GM18858 (cell line): ENCODE data around the gene GALNT7.

ENCODE experiments used
- ATAC-seq: cut with Tn5 transposase; IDR thresholded peaks from one replicate; pipeline ENCODE4 v1.9.1; 2021; ENCODE audit not compliant: unreplicated experiment

The GALNT7 gene

DNA sequence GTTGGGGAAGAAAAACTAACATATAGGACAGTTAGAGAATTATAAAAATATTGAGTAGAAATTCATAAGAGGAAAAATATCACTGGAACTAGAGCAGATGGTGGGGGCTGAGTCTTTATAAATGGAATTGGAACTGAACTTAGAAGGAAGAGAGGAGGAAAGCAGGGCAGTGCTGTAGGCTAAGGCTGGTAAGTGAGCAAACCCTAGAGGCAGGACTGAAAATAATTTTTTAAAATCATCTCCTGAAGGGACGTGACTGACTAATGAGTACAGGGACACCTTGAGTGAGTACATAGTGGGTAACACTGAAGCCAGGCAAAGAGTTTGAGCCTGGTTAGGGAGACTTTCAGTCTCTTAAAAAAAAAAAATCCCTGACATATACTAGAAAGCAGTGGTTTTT is 63.3 kb downstream of the GALNT7 start:
- ATAC-seq = peak; percentile 56

DNA sequence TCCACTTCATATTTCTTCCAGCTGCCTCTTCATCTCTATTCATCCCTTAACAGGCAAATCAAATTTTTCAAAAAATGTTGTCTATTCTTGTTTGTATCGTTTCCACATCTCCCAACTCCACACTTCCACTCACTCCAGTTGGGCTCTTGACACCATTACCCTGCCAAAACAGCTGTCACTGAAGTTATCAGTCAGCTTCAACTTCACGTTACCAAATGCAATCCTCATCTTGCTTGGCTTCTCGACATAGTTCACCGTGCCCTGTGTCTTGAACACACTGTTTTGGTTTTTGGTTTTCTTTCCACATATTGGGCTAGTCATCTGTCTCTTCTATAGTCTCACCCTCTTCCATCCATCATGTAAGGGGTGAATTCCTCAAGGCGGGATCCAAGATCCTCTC is 65.2 kb downstream of the GALNT7 start:
- ATAC-seq = no peak

- no peak for ATAC-seq
These were observed 66.4 kb downstream of the GALNT7 start for GRCh38 chr4:173235050-173235449.

GRCh38 chr4:173236301-173236700 is 67.7 kb downstream of the GALNT7 start:
- no peak for ATAC-seq

- ATAC-seq = no peak
These were observed 68.5 kb downstream of the GALNT7 start for GRCh38 chr4:173237152-173237551.

DNA sequence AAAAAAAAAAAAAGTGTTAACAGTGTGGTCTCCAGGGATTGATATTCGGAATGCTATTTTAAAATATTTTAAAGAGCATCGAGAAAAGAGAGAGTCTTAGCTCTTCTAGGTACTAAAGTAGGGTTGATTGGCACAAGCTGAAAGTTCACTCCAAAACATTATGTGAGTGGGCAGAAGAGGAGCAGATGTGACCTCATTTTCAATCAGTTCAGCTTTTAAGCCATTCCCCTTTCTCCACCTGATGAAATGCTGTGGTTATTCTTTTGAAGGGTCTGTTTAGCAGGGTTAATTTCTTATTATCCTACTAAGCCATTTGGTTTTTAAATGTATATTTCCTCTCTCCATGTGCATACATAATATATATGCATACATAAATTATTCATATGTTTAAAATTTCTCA is 69.2 kb downstream of the GALNT7 start:
- ATAC-seq = no peak

DNA sequence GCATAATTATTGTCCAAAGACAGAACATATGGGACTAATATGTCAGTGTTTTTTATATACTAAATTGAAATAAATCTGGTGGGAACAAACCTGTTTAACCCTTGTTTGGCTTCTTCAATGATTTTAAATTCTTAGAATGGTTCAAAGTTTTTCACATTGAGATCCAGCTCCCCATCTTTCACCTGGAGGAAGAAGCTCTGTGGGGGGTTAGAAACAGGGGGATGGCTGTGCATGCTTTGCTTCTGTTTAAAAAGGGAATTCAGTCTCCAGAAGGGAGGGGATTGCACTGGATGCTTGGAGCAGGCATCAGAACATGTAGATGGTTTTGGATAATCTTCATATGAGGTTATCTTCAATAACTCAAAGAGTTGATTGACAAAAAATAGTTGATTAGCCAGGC is 72.1 kb downstream of the GALNT7 start:
- no peak for ATAC-seq

DNA sequence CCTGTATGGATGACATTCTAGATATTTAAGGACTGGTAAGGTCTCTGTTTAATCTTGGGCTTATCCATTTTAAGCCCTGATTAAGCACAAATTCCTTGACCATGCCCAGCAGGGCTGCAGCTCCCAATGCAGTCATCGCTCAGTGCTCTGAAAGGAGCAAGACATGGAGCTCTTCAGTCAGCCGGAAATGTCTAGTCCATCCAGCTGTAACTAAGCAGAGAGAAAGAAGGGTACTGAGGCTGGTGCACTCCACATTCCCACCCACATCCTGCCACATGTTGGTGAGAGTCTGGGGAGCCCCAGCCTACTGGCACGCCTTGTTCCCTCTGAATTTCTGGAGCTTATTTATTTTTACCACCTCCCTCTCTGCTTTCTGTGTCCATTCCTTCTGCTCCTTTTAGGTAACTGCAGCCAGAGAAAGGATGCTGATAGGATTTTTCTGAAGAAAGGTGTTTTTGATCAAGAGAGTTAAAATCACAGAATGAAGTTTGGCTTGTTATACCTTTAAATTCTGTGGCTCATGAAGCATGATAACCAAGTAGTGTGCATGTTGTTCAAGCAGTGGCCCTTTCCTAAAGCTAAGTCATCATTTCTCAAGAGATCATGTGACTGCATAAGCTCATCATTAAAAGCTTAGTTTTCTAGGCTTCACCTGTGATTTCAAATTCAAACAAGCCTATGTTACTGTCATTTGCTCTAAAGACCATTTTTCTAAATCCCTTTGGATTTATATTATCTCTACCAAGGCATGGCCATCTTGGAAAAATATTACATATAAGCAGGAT is 74.0 kb downstream of the GALNT7 start:
- ATAC-seq = no peak

- no peak for ATAC-seq
These were observed 74.7 kb downstream of the GALNT7 start for GRCh38 chr4:173243321-173243720.

DNA sequence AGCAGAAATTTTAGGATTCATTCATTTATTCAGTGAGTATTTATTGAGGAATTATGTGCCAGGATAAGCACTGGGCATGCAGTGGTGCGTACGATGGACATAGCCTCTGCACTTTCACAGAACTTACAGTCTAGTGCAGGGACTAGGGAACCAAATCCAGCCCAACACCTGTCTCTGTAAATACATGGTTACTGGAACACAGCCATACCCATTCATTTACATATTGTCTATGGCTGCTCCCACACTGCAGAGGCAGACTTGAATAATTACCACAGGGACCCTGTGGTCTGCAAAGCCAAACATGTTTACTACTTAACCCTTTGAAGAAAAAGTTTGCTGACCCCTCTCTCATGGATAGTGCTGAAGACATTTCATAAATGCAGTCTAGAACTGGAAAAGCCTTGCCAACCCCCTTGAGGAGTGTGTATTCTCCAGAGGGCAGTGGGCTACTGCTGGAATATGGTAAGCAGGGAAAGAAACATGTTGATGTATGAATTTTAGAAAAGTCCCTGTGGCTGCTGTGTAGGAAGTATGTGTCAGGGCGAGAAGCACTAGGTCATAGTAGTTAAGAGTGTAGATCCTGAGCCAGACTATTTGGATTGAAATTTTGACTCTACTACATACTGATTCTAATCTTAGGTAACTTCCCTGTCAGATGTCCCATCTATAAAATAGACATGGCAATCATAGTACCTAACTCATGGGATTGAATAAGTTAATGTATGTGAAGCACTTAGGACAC is 75.5 kb downstream of the GALNT7 start:
- peak; percentile 67 for ATAC-seq

- ATAC-seq = no peak
These were observed 77.3 kb downstream of the GALNT7 start for GRCh38 chr4:173245952-173246351.

DNA sequence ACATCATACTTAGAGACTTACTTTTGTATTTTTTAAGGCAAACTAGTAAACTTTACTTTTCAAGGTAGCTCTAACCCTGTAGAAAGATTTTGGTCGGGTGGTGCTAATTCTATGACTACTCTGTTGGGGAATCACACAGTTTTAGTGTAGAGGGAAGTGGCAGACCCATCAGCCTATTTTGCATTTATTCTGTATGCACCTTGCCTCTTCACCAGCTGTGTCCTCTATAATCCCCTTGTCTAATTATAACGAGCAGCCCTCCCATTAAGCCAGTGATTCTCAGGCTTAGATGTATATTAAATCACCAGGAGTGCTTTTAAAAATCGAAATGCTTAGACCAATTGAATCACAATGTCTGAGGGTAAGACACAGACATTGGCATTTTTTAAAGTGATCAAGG is 78.1 kb downstream of the GALNT7 start:
- ATAC-seq = peak; percentile 41

DNA sequence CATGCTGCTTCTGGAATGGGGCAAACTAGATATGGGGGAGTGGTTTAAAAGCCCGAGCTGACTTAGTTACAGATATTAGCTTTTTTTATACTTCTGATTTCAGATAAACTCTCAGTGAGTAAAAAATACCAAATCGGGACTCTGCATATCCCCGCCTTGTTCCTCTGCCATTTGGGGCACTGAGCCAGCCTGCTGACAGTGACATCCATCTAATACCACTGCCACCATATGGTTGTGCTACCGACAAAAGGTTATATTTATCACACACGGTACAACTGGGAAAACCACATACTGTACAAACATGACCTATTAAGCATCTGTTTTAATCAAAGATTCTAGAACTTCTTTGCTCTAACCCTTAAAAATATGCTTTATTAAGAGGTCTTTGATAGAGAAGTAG is 78.7 kb downstream of the GALNT7 start:
- no peak for ATAC-seq

GRCh38 chr4:173248690-173249089 is 80.1 kb downstream of the GALNT7 start:
- no peak for ATAC-seq

DNA sequence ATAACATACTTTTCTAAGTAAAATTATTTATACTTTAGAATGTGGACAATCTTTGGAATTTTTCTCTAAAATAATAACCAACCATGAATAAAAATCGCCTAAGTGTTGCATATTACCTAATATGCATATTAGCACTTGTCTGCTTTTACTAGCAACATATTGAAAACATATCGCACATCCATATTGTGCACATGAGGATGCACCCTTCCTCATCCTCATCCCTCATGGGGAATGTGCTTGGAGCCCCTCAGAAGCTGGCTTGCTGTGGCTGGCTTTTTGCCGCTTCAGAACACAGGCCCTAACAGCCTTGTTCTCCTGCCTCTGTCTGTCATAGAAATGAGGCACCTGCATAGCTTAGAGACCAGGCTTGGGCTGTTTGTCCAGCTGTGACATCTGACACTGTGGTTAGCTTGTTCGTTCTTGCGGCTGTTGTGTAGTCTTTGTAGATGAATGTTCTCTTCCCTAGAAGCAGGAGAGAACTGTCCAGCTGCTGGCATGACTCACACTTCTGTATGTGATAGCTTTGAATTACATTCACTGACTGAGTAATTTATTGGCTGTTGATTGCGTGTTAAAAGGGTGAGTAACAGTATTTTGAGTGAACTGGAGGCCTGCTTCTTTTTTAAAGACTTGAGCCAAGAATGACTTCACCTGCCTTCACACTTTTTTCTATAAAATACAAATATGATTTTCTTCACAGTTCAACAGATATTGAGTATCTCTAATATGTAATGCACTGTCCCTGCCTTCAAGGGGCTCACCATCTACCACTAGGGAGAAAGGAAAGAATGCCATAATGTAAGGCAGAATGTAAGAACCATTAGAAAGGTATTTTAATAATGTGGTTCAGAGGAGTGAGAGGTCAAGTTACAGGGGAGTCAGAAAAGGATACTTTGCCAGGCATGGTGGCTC is 83.7 kb downstream of the GALNT7 start:
- ATAC-seq = peak; percentile 82

DNA sequence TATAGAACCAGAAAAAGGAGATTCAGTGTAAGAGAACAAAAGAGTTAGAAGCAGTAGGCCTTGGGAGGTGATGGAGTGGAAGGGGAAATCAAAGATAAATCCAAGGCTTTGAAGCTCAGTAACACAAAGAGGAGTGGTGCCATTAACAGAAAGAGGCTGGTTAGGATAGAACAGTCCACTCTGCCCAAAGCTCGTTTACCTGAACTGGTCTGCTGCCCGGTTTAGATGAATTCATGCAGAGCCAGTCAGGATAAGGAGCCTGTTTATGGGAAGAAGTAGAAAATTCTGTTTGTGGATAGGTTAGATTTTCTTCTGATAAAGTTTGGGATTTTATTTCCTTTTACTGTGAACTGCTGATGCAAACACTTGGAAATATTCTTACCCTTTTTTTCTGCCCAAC is 85.0 kb downstream of the GALNT7 start:
- no peak for ATAC-seq

DNA sequence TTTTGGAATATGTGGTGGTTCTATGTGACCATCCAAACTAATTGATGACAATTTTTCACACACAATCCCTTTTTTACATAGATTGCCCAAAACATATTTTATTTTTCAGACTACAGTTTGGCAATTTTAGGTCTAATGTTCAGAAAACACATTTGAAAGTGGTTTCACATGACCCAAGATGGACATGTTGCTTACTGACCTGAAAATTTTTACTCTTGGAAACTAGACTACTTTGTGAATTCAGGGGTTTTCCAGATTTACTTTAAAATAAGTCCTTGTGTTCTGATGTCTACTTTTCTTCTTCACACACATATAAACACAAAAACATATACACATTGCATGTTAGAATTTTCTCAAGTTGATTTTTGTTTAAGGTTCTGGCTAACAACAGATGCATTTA is 86.0 kb downstream of the GALNT7 start:
- peak; percentile 26 for ATAC-seq

DNA sequence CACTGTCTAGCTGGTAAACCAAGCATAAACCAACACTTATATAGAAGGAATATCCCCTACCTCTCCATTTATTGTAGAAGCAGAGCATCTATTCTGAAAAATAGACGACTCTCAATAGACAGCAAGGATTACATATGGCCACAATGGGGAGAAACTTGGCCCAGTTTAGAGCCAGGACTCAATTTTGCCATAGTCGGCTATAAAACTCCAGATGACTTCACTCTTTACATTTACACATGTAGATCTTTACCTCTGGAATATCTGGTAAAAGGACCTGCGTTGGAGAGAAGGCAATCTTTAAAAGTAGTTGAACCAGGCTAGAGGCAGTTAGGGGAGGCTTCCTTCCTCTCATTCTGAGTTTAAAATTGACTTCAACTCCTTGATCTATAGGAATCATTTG is 88.2 kb downstream of the GALNT7 start:
- no peak for ATAC-seq

DNA sequence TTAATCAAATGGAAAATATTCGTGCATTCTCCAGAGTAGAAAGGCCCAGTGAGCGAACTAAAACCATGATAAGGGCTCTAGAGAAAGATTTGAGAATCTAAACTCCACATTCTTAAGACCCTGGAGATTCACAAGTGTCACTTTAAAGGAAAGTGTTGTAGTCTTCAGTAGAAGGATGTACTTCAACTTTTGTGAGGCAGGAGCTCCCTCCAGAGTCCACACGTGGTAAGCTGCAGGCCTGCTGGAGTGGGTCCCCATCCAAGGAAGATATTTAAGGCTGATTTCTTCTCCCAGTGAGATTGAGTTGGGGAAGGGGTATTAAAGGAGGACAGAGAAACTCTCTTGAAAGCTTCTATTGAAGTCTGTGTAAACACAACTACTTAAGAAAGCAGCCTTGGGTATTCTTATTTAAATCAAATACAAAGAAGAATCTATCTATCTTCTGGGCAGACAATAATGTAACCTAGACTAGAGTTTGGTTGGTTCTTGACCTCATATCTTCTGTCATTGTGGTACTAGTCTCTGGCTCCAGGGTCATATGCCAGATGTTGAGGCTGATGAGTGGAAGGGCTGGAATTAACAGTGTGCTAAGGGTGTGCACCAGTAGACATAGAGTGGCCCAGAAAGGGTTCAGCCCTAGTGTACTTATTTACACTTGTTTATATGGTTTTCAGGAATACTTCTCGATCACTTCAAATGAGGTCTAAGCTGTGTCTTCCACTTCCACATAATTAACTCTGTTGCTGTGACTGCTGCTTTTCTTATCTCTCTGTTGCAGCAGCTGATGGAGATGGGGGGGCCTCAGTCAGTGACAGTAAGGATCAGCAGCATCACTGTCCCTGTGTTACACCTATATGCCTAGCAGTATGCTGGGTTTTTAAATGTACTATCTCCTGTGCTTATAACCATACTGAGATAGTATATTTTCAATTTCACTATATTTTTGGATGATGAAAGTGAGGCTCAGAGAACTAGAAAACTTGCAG is 89.4 kb downstream of the GALNT7 start:
- ATAC-seq = peak; percentile 85

DNA sequence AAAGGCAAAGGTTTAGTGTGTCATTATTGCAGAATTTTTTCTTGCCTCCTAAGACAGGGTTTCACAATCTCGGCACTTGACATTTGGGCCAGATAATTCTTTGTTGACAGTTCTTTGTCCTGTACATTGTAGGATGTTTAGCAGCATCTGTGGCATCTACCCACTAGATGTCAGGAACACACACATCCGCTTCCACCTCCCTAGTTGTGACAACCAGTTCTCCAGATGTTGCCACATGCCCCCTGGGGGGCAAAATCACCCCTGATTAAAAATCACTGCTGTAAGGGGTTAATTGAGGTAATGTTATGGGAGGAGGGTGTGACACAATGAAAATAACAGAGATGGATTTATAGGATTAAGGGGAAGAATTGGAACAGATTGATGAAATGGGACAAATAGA is 90.3 kb downstream of the GALNT7 start:
- no peak for ATAC-seq
